Mesenchymal stem cell (in vitro differentiated cells and primary cell): ENCODE results near the gene LRRC53.

ENCODE experiments used
- DNase-seq: peaks from one replicate; pipeline ENCODE4 v3.0.0-alpha.2; 2013
- H2AFZ ChIP-seq: one replicate; pipeline ENCODE4 v1.6.1; 2013; ENCODE audit warnings: low read depth, mild to moderate bottlenecking, control low read depth, inconsistent platforms, low read length, moderate library complexity
- H2AK5ac ChIP-seq: 2 replicates; pipeline ENCODE4 v1.6.1; 2013; ENCODE audit warnings: low read length, moderate library complexity, mild to moderate bottlenecking, inconsistent platforms; ENCODE audit not compliant: severe bottlenecking
- H2BK120ac ChIP-seq: one replicate; pipeline ENCODE4 v1.6.1; 2013; ENCODE audit warnings: low read depth, mild to moderate bottlenecking, inconsistent platforms, low read length, moderate library complexity
- H2BK12ac ChIP-seq, 2 experiments: one replicate each; pipeline ENCODE4 v1.6.1; 2013; ENCODE audit warnings: inconsistent platforms in 2 of 2, low read length in 2 of 2, mild to moderate bottlenecking in 2 of 2, moderate library complexity in 2 of 2, control low read depth in 1 of 2
- H2BK15ac ChIP-seq: one replicate; pipeline ENCODE4 v1.6.1; 2013; ENCODE audit warnings: mild to moderate bottlenecking, low read depth, inconsistent platforms; ENCODE audit not compliant: poor library complexity, severe bottlenecking
- H2BK5ac ChIP-seq: 2 replicates; pipeline ENCODE4 v1.6.1; 2013; ENCODE audit warnings: low read depth, mild to moderate bottlenecking, low read length, control low read depth, inconsistent platforms; ENCODE audit not compliant: poor library complexity, severe bottlenecking
- H3K14ac ChIP-seq, 2 experiments: one replicate each; pipeline ENCODE4 v1.6.1; 2013; ENCODE audit warnings: inconsistent platforms in 2 of 2, low read length in 2 of 2, control low read depth in 1 of 2, mild to moderate bottlenecking in 1 of 2, moderate library complexity in 1 of 2
- H3K18ac ChIP-seq, 2 experiments: one replicate each; pipeline ENCODE4 v1.6.1; 2013; ENCODE audit warnings: inconsistent platforms in 2 of 2, low read length in 2 of 2, control low read depth in 1 of 2, low read depth in 1 of 2, mild to moderate bottlenecking in 1 of 2
- H3K23ac ChIP-seq, 2 experiments: one replicate each; pipeline ENCODE4 v1.6.1; 2013; ENCODE audit warnings: inconsistent platforms in 2 of 2, low read length in 2 of 2, mild to moderate bottlenecking in 2 of 2, moderate library complexity in 2 of 2, control low read depth in 1 of 2
- H3K27ac ChIP-seq: 2 replicates; pipeline ENCODE4 v1.5.1; 2013; ENCODE audit warnings: mild to moderate bottlenecking, moderate library complexity, low read length, control low read depth, inconsistent platforms; ENCODE audit not compliant: poor library complexity, severe bottlenecking
- H3K27me3 ChIP-seq, 2 experiments: 2 replicates each; pipeline versions ENCODE4 v1.6.1 to v1.7.0; 2013; ENCODE audit warnings: low read length in 2 of 2, mild to moderate bottlenecking in 2 of 2, moderate library complexity in 2 of 2, control low read depth in 1 of 2, inconsistent platforms in 1 of 2; ENCODE audit not compliant: control insufficient read depth in 1 of 2, insufficient read depth in 1 of 2
- H3K36me3 ChIP-seq, 2 experiments: 2 replicates each; pipeline versions ENCODE4 v1.6.1 to v1.7.0; 2013; ENCODE audit warnings: low read length in 2 of 2, control low read depth in 1 of 2, inconsistent platforms in 1 of 2, low read depth in 1 of 2, mild to moderate bottlenecking in 1 of 2; ENCODE audit not compliant: insufficient read depth in 2 of 2, control insufficient read depth in 1 of 2
- H3K4ac ChIP-seq, 2 experiments: one replicate each; pipeline ENCODE4 v1.6.1; 2013; ENCODE audit warnings: inconsistent platforms in 2 of 2, low read length in 2 of 2, mild to moderate bottlenecking in 2 of 2, moderate library complexity in 2 of 2, control low read depth in 1 of 2, low read depth in 1 of 2
- H3K4me1 ChIP-seq: 2 replicates; pipeline ENCODE4 v1.6.1; 2013; ENCODE audit warnings: low read depth, low read length, control low read depth; ENCODE audit not compliant: control insufficient read depth, insufficient read depth
- H3K4me2 ChIP-seq: 2 replicates; pipeline ENCODE4 v1.6.1; 2013; ENCODE audit warnings: low read length, mild to moderate bottlenecking, inconsistent platforms; ENCODE audit not compliant: poor library complexity, severe bottlenecking
- H3K4me3 ChIP-seq, 2 experiments: 2 replicates each; pipeline versions ENCODE4 v1.5.1 to v1.7.0; 2013; ENCODE audit warnings: low read length in 2 of 2, mild to moderate bottlenecking in 2 of 2, control low read depth in 1 of 2, low read depth in 1 of 2; ENCODE audit not compliant: insufficient read depth in 1 of 2
- H3K79me1 ChIP-seq: replicated peaks from 2 replicates; pipeline ENCODE4 v1.6.1; 2013; ENCODE audit warnings: mild to moderate bottlenecking, control low read depth, low read length, inconsistent platforms; ENCODE audit not compliant: poor library complexity, severe bottlenecking
- H3K9ac ChIP-seq: 2 replicates; pipeline ENCODE4 v1.7.0; 2013; ENCODE audit warnings: mild to moderate bottlenecking, low read length, moderate library complexity
- H3K9me3 ChIP-seq: 2 replicates; pipeline ENCODE4 v1.7.0; 2013; ENCODE audit warnings: mild to moderate bottlenecking, low read length; ENCODE audit not compliant: control insufficient read depth
- H4K8ac ChIP-seq: one replicate; pipeline ENCODE4 v1.6.1; 2013; ENCODE audit warnings: inconsistent platforms, mild to moderate bottlenecking, low read length, moderate library complexity
- H4K91ac ChIP-seq: one replicate; pipeline ENCODE4 v1.6.1; 2013; ENCODE audit warnings: mild to moderate bottlenecking, low read length, inconsistent platforms
- WGBS: methylation state at CpG from one replicate; pipeline ENCODE4 v1.1.7; 2013; ENCODE audit warnings: mixed read lengths; 5-methylcytosine and 5-hydroxymethylcytosine counted together

The LRRC53 gene

GRCh38 chr1:74426208-74426937 is 86.0 kb downstream of the LRRC53 start:
- Histone ChIP-seq H3K9ac (no peak overlapping the region), H3K79me1 (no peaks in the 10 kb centered on the region), H3K18ac (no peak overlapping the region), H3K4me1 (no peaks in the 10 kb centered on the region), H4K8ac (no peak overlapping the region), H2BK12ac (no peak overlapping the region), H2BK120ac (no peak overlapping the region), H3K27me3 (no peaks in the 10 kb centered on the region), H2BK5ac (no peak overlapping the region), H3K4ac (no peak overlapping the region), H3K27ac (no peak overlapping the region), H3K14ac (no peak overlapping the region), H2BK15ac (no peak overlapping the region), H2AK5ac (no peak overlapping the region), H2AFZ (no peak overlapping the region), H3K4me3 (no peak overlapping the region), H3K36me3 (no peaks in the 10 kb centered on the region), H3K4me2 (no peak overlapping the region), H4K91ac (no peak overlapping the region), H3K9me3 (no peaks in the 10 kb centered on the region), H3K23ac (no peak overlapping the region)
- no peak for DNase-seq
- WGBS: 45% methylated on average over 5 of the region's 7 CpGs

GRCh38 chr1:74425676-74426075 is 86.7 kb downstream of the LRRC53 start:
- Histone ChIP-seq H3K27ac (no peak overlapping the region), H3K27me3 (no peaks in the 10 kb centered on the region), H3K9me3 (no peaks in the 10 kb centered on the region), H3K9ac (no peak overlapping the region), H3K36me3 (no peaks in the 10 kb centered on the region), H3K4ac (no peak overlapping the region), H4K8ac (no peak overlapping the region), H2BK12ac (no peak overlapping the region), H2BK5ac (no peak overlapping the region), H3K18ac (no peak overlapping the region), H3K23ac (no peak overlapping the region), H3K4me1 (no peaks in the 10 kb centered on the region), H2BK120ac (no peak overlapping the region), H2AK5ac (no peak overlapping the region), H3K4me2 (no peak overlapping the region), H4K91ac (no peak overlapping the region), H2BK15ac (no peak overlapping the region), H2AFZ (no peak overlapping the region), H3K4me3 (no peak overlapping the region), H3K14ac (no peak overlapping the region), H3K79me1 (no peaks in the 10 kb centered on the region)
- no peak for DNase-seq
- 79% methylated on average over 4 of the region's 6 CpGs for whole genome bisulfite sequencing

- H3K36me3 ChIP-seq: no peaks in the 10 kb centered on the region
- H3K4ac ChIP-seq: no peak overlapping the region
- no peak overlapping the region for H3K4me2 ChIP-seq
- 90% methylated on average over 2 of the region's 2 CpGs for WGBS
- H4K8ac ChIP-seq: no peak overlapping the region
- H2BK5ac ChIP-seq: no peak overlapping the region
- no peak overlapping the region for H2AK5ac ChIP-seq
- H2BK12ac ChIP-seq: no peak overlapping the region
- no peak overlapping the region for H3K18ac ChIP-seq
- no peak overlapping the region for H4K91ac ChIP-seq
- no peak overlapping the region for H3K9ac ChIP-seq
- no peak overlapping the region for H2AFZ ChIP-seq
- no peaks in the 10 kb centered on the region for H3K27me3 ChIP-seq
- H2BK120ac ChIP-seq: no peak overlapping the region
- H2BK15ac ChIP-seq: no peak overlapping the region
- H3K27ac ChIP-seq: no peak overlapping the region
- DNase-seq: no peak
- H3K14ac ChIP-seq: no peak overlapping the region
- no peaks in the 10 kb centered on the region for H3K9me3 ChIP-seq
- H3K4me3 ChIP-seq: no peak overlapping the region
- no peaks in the 10 kb centered on the region for H3K79me1 ChIP-seq
- no peak overlapping the region for H3K23ac ChIP-seq
- no peaks in the 10 kb centered on the region for H3K4me1 ChIP-seq
Measured at GRCh38 chr1:74423471-74423870, 88.9 kb downstream of the LRRC53 start.

GRCh38 chr1:74422421-74423292 is 89.8 kb downstream of the LRRC53 start:
- Histone ChIP-seq H4K91ac (no peak overlapping the region), H3K79me1 (no peaks in the 10 kb centered on the region), H3K14ac (no peak overlapping the region), H2BK15ac (no peak overlapping the region), H3K4me1 (no peaks in the 10 kb centered on the region), H3K18ac (no peak overlapping the region), H3K9me3 (no peaks in the 10 kb centered on the region), H3K4me2 (no peak overlapping the region), H4K8ac (no peak overlapping the region), H2AK5ac (no peak overlapping the region), H3K9ac (no peak overlapping the region), H3K27me3 (no peaks in the 10 kb centered on the region), H3K36me3 (no peaks in the 10 kb centered on the region), H3K4me3 (no peak overlapping the region), H3K23ac (no peak overlapping the region), H2BK120ac (no peak overlapping the region), H3K27ac (no peak overlapping the region), H2BK5ac (no peak overlapping the region), H2BK12ac (no peak overlapping the region), H3K4ac (no peak overlapping the region), H2AFZ (no peak overlapping the region)
- 68% methylated on average over 4 of the region's 4 CpGs for WGBS
- DNase-seq: peak; percentile 2
